GM19238 (cell line): Measurements from ENCODE around the gene TNNI2.

Experiments
- DNase-seq: peaks from one replicate; pipeline ENCODE4 v3.0.0; 2011; ENCODE audit warnings: low spot score; ENCODE audit not compliant: insufficient read length

Gene TNNI2

DNA sequence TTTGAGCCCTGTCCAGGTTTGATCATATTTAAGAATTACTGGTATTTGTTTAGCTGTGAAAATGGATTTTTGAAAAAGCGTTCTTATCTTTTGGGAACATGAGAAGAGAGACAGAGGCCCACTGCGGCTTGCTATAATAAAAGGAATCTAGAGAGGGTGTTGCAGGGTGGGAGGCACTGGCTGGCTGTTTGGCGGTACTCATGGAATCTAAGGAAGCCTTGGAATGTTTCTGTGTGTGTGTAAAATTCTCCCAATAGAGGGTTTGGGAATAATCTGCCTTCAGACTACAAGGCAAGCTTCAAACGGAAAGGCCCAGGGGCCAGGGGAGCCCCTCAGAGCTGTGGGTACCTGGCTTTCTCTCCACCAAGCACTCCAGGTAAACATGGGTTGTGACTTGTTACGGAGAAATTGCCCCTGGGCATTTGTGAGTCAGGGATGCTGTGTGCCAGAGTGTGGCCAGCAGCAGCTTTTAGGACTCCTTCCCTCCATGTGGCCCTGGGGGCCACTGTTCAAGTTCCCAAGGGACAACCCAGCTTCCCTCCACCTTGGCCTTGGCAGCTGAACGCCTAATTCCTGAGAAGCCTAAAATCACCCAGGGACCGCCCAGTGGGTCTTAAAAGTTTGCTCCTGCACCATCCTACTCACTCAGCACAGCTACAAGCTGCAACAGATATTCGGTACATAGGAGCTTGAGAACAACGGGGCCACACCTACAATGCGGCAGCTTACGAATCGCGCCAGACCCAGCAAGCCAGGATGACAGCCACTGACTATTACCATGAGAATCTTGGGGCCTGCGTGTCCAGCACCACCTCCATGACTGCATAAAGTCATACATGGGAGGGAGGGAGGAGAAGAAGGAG is 18.1 kb upstream of the TNNI2 start:
- no peak for DNase-seq

- DNase-seq, result no peak
Observed at GRCh38 chr11:1821562-1821961, 17.2 kb upstream of the TNNI2 start.

DNA sequence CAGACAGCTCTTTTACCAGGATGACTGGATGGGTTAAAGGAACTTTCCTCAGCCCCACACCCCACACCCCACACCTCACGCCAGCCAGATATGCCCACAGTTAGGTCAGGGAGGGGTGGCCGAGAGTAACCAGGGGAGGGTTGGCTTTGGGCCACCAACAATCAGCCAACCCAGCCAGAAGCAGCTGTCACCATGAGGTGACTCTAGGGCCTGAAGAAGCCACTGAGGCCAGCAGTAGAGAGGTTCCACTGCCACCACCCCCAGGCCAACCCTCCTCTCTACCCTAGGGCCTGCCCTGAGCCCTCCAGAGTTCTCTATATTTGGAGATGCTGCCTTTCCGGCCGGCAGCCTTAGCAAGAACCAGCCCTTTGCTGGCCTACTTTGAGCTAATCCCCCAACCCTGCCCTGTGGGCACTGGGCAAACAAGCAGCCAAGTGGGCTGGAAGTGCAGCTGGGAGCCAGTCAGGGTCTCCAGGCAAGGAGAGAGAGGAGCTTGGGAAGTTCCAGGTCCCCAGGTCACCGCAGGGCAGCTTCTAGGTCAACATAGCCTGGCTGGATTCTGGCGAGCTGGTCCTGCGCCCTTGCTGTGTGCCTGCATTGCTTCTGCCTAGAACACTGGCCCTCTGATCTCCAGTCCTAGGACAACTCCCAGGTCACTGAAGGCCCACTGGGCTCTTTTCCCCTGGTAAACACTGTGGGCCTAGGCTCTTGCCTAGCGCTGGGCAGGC is 16.0 kb upstream of the TNNI2 start:
- no peak for DNase-seq

DNA sequence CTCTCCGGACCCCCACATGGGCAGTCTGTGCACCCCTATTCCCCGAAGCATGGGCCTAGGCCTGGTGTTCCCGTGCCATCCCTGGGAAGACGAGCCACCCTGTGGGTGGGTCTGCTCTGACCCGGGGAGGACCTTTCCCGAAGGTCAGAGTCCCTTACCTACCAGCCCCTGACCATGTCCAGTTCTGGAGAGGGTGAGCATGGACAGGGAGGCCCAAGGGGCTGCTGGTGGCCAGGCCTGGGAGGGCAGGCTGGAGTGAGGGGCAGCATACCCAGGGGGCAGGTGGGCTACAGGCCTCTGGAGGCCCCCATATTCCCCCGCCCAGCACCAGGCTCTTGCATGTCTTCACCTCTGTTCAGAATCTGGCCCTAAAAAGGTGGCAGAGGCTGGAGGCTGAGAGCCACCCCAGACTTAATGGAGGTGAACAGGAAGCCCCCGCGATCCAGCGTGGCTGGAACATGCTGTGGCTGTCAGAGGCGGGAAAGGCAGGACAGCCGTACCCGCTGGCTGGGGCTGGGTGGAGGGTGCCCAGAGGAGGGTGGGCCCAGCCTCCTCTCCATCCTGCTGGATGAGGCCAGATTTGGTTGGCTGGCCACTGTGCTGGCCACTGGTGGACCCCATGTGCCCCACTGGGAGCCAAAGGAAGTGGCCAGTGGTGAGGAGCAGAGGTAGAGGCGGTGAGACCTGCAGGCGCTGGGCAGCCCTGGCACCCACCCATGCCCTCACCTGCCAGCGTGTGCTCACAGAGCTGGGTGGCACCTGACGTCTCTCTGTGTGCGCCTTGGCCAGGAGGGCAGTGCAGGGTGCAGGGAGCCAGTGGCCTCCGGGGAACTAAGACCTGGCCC is 15.2 kb upstream of the TNNI2 start:
- no peak for DNase-seq

DNA sequence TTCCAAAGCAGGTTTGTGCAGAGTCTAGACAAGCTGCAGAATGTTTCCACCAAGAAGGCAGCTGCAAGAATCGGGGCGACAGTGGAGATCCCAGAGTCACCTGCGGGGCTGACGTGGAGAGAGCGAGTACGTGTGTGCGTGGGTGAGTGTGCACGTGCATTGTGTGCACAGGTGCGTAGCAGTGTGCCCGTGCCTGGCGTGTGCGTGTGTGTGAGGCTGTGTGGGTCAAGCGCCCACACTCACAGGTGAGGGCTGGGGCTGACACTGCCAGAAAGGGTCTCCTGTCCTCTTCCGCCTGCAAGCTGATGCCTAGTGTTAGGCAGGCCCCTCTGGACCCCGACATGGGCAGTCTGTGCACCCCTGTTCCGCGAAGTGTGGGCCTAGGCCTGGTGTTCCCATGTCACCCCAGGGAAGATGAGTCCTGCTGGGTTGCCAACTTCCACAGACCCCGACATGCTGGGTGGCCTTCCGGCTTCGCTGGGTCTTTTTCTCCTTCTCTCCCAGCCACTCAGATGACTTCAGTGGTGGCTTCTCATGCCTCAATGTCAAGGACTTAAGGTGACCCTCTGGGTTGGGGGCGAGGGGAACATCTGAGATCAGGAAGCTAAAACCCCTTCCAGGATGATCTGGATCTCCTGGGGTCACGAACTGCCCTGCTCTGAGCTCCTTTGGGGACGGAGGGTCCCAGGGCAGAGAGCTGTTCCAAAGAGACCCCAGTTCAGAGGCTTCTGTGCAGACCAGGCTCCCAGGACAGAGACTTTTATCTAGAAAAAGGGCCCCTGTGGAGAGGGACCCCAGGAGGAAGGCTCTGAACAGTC is 14.4 kb upstream of the TNNI2 start:
- no peak for DNase-seq

- peak; percentile 45 for DNase-seq
Observed at GRCh38 chr11:1825039-1825740, 13.6 kb upstream of the TNNI2 start.

GRCh38 chr11:1825785-1826451 is 12.9 kb upstream of the TNNI2 start:
- DNase-seq, result no peak

GRCh38 chr11:1826552-1827094 is 12.2 kb upstream of the TNNI2 start:
- DNase-seq, result no peak

- DNase-seq, result no peak
Observed at GRCh38 chr11:1827095-1827813, 11.5 kb upstream of the TNNI2 start.

- DNase-seq, result no peak
Observed at GRCh38 chr11:1827931-1828330, 10.8 kb upstream of the TNNI2 start.

- no peak for DNase-seq
Observed at GRCh38 chr11:1828542-1828941, 10.2 kb upstream of the TNNI2 start.

GRCh38 chr11:1829039-1829820 is 9.6 kb upstream of the TNNI2 start:
- no peak for DNase-seq

- DNase-seq, result no peak
Observed at GRCh38 chr11:1830004-1830321, 8.8 kb upstream of the TNNI2 start.

- DNase-seq, result no peak
Observed at GRCh38 chr11:1830322-1831223, 8.2 kb upstream of the TNNI2 start.

DNA sequence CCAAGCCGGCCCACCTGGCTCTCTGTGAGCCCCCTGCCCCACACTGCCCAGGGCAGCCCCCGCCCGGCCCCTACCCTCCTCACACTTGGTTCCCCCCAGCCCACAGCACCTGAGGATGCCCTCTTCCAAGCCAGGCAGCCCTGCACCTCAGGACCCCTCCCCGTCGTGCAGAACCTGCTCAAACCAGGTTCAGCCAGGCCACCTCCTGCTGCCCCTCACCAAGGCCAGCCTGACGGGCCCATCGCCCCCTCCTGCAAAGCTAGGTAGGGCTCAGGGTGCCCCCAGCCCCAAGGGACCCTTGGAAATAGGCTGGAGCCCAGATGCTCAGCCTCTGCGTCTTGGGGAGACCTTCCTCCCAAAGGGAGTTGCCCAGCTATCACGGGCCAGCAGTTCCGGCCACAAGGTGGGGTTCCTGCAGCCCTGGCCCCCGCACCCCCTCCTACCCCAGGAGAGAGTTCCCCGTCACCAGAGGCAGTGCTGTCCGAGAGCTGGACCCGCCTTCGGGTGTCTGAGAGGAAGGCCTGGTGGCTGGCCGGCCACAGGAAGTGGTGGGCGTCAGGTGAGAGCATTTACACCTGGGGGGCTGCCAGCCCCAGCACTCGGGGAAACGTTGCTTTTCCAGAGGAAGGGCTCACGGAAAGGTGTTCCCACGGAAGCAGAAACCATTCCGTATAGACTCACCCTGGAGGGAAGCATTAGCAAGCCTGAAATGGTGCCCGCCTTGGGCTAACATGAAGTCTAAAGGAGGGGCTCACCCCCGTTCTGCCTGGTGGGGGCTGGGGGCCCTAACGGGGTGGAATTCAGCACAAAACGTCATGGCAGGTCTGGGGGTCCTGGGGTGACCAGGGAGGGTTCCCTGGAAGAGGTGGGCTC is 7.2 kb upstream of the TNNI2 start:
- DNase-seq, result no peak

- peak; percentile 79 for DNase-seq
Observed at GRCh38 chr11:1832211-1832919, 6.4 kb upstream of the TNNI2 start.
